ENCODE measurements around the gene CLINT1.

GRCh38 chr5:157816682-157817386 lies 42.1 kb downstream of the CLINT1 start:
- TF ChIP-seq POLR2A (IDR thresholded peaks at IDR 0.05): no peak
- TF ChIP-seq, protein P1, sequence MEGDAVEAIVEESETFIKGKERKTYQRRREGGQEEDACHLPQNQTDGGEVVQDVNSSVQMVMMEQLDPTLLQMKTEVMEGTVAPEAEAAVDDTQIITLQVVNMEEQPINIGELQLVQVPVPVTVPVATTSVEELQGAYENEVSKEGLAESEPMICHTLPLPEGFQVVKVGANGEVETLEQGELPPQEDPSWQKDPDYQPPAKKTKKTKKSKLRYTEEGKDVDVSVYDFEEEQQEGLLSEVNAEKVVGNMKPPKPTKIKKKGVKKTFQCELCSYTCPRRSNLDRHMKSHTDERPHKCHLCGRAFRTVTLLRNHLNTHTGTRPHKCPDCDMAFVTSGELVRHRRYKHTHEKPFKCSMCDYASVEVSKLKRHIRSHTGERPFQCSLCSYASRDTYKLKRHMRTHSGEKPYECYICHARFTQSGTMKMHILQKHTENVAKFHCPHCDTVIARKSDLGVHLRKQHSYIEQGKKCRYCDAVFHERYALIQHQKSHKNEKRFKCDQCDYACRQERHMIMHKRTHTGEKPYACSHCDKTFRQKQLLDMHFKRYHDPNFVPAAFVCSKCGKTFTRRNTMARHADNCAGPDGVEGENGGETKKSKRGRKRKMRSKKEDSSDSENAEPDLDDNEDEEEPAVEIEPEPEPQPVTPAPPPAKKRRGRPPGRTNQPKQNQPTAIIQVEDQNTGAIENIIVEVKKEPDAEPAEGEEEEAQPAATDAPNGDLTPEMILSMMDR (IDR thresholded peaks at IDR 0.05): no peak
